LNCaP clone FGC (cell line): ENCODE data around the gene CPNE4.
"Not testable (repeated sequence)": the region's sequence is repeated elsewhere in the genome, so short reads cannot be mapped to it uniquely, and the experiment has no call there.

Source experiments
- DNase-seq: peaks from one replicate; pipeline ENCODE4 v3.0.0-alpha.2; 2011; ENCODE audit warnings: low read depth
- H3K4me3 ChIP-seq: 2 replicates; pipeline ENCODE4 v1.5.1; 2011; ENCODE audit warnings: mild to moderate bottlenecking, low read depth, low read length, control low read depth
- CTCF ChIP-seq: IDR thresholded peaks from 2 replicates; pipeline ENCODE4 v1.5.1; 2012; ENCODE audit warnings: mild to moderate bottlenecking; ENCODE audit not compliant: control insufficient read depth, insufficient read depth; ENCODE audit errors: extremely low read depth

CPNE4 gene

GRCh38 chr3:132064114-132064513 is 29.3 kb upstream of the CPNE4 start:
- TF ChIP-seq CTCF = no peak
- H3K4me3 ChIP-seq = no peak overlapping the region

GRCh38 chr3:132062535-132062934 is 27.7 kb upstream of the CPNE4 start:
- no peak for TF ChIP-seq CTCF

More at GRCh38 chr3:132064114-132064513, 29.3 kb upstream of the CPNE4 start:
- DNase-seq = no peak

GRCh38 chr3:132055872-132056271 is 21.1 kb upstream of the CPNE4 start:
- H3K4me3 ChIP-seq = no peak overlapping the region
- TF ChIP-seq CTCF = no peak
- DNase-seq = no peak

More at GRCh38 chr3:132062535-132062934, 27.7 kb upstream of the CPNE4 start:
- no peak overlapping the region for H3K4me3 ChIP-seq
- DNase-seq = no peak

- TF ChIP-seq CTCF = no peak
- no peak for DNase-seq
- H3K4me3 ChIP-seq = no peak overlapping the region
These were observed 12.4 kb upstream of the CPNE4 start for GRCh38 chr3:132047209-132047608.

- DNase-seq, H3K4me3 ChIP-seq: not testable (repeated sequence)
These were observed 10.1 kb upstream of the CPNE4 start for GRCh38 chr3:132044874-132045273.

GRCh38 chr3:132042681-132043080 is 7.9 kb upstream of the CPNE4 start:
- H3K4me3 ChIP-seq = no peak overlapping the region
- no peak for DNase-seq
- no peak for TF ChIP-seq CTCF

- no peak for DNase-seq
- peak; percentile 68 for TF ChIP-seq CTCF
- H3K4me3 ChIP-seq = no peak overlapping the region
These were observed 3.5 kb upstream of the CPNE4 start for GRCh38 chr3:132038198-132038825.
